HUES48 (cell line): ENCODE measurements around the gene SARNP.
A peak's percentile ranks its signal among the peaks of the same experiment; 100 is the strongest.

Source experiments
- H3K27ac ChIP-seq: one replicate; pipeline ENCODE4 v1.7.0; 2013; ENCODE audit warnings: low read depth, low read length, inconsistent platforms
- H3K27me3 ChIP-seq: 2 replicates; pipeline ENCODE4 v1.6.1; 2013; ENCODE audit warnings: mild to moderate bottlenecking, low read length; ENCODE audit not compliant: control insufficient read depth, insufficient read depth
- H3K36me3 ChIP-seq: 2 replicates; pipeline ENCODE4 v1.6.1; 2013; ENCODE audit warnings: low read length; ENCODE audit not compliant: control insufficient read depth, insufficient read depth
- H3K4me1 ChIP-seq: 2 replicates; pipeline ENCODE4 v1.6.1; 2013; ENCODE audit warnings: mild to moderate bottlenecking, low read length; ENCODE audit not compliant: control insufficient read depth, insufficient read depth
- H3K4me3 ChIP-seq: 2 replicates; pipeline ENCODE4 v1.5.1; 2013; ENCODE audit warnings: mild to moderate bottlenecking, low read depth, low read length
- H3K9ac ChIP-seq: 2 replicates; pipeline ENCODE4 v1.6.1; 2013; ENCODE audit warnings: mild to moderate bottlenecking, low read depth, low read length, moderate library complexity
- H3K9me3 ChIP-seq: 2 replicates; pipeline ENCODE4 v1.6.1; 2013; ENCODE audit warnings: low read length; ENCODE audit not compliant: control insufficient read depth, insufficient read depth

SARNP gene

GRCh38 chr12:55847603-55848291, 30.2 kb upstream of the SARNP start:
- Histone ChIP-seq H3K4me3 (no peak overlapping the region), H3K27ac (no peak overlapping the region)

GRCh38 chr12:55847033-55847432, 29.5 kb upstream of the SARNP start:
- Histone ChIP-seq H3K27ac (no peak overlapping the region), H3K9ac (no peak overlapping the region), H3K27me3 (no peaks in the 10 kb centered on the region), H3K4me3 (no peak overlapping the region), H3K4me1 (peaks cover 9% of the 10 kb centered on the region), H3K9me3 (no peaks in the 10 kb centered on the region), H3K36me3 (no peaks in the 10 kb centered on the region)

More at GRCh38 chr12:55847603-55848291, 30.2 kb upstream of the SARNP start:
- Histone ChIP-seq H3K36me3 (no peaks in the 10 kb centered on the region), H3K9ac (no peak overlapping the region), H3K9me3 (no peaks in the 10 kb centered on the region), H3K4me1 (peaks cover 4% of the 10 kb centered on the region), H3K27me3 (no peaks in the 10 kb centered on the region)

- no peak overlapping the region for H3K4me3 ChIP-seq
- no peaks in the 10 kb centered on the region for H3K27me3 ChIP-seq
- no peak overlapping the region for H3K9ac ChIP-seq
- peaks cover 9% of the 10 kb centered on the region for H3K4me1 ChIP-seq
- H3K36me3 ChIP-seq = no peaks in the 10 kb centered on the region
- no peak overlapping the region for H3K27ac ChIP-seq
- H3K9me3 ChIP-seq = no peaks in the 10 kb centered on the region
Measured at GRCh38 chr12:55845785-55846496, 28.4 kb upstream of the SARNP start.

GRCh38 chr12:55845361-55845760, 27.8 kb upstream of the SARNP start:
- H3K4me1 ChIP-seq = peaks cover 9% of the 10 kb centered on the region
- no peaks in the 10 kb centered on the region for H3K36me3 ChIP-seq

GRCh38 chr12:55844961-55845360, 27.4 kb upstream of the SARNP start:
- no peak overlapping the region for H3K4me3 ChIP-seq
- H3K27ac ChIP-seq = no peak overlapping the region
- no peaks in the 10 kb centered on the region for H3K36me3 ChIP-seq

More at GRCh38 chr12:55845361-55845760, 27.8 kb upstream of the SARNP start:
- H3K27ac ChIP-seq = no peak overlapping the region
- H3K4me3 ChIP-seq = no peak overlapping the region
- H3K9ac ChIP-seq = no peak overlapping the region
- H3K9me3 ChIP-seq = no peaks in the 10 kb centered on the region
- no peaks in the 10 kb centered on the region for H3K27me3 ChIP-seq

GRCh38 chr12:55843431-55843830, 25.9 kb upstream of the SARNP start:
- H3K4me1 ChIP-seq = peaks cover 9% of the 10 kb centered on the region
- no peak overlapping the region for H3K9ac ChIP-seq
- H3K36me3 ChIP-seq = no peaks in the 10 kb centered on the region
- H3K27ac ChIP-seq = no peak overlapping the region
- no peaks in the 10 kb centered on the region for H3K27me3 ChIP-seq
- no peak overlapping the region for H3K4me3 ChIP-seq
- H3K9me3 ChIP-seq = no peaks in the 10 kb centered on the region

More at GRCh38 chr12:55844961-55845360, 27.4 kb upstream of the SARNP start:
- Histone ChIP-seq H3K9ac (no peak overlapping the region), H3K27me3 (no peaks in the 10 kb centered on the region), H3K9me3 (no peaks in the 10 kb centered on the region), H3K4me1 (peaks cover 9% of the 10 kb centered on the region)

GRCh38 chr12:55842681-55843429, 25.3 kb upstream of the SARNP start, which contains the start of gene MMP19:
MMP19 (minus strand) TSS chr12:55842936; CDS start chr12:55842830, 106 bp downstream.
- Histone ChIP-seq H3K9me3 (no peaks in the 10 kb centered on the region), H3K4me3 (peak within 1 kb of the TSS; percentile 40), H3K9ac (no peak within 1 kb of the TSS), H3K4me1 (peaks cover 9% of the 10 kb centered on the region), H3K27ac (peak within 1 kb of the TSS; percentile 62), H3K36me3 (no peaks in the 10 kb centered on the region), H3K27me3 (no peaks in the 10 kb centered on the region)

GRCh38 chr12:55840581-55841351, 23.2 kb upstream of the SARNP start:
- H3K27me3 ChIP-seq = no peaks in the 10 kb centered on the region
- H3K36me3 ChIP-seq = no peaks in the 10 kb centered on the region
- H3K9me3 ChIP-seq = no peaks in the 10 kb centered on the region
- H3K9ac ChIP-seq = no peak overlapping the region
- no peak overlapping the region for H3K4me3 ChIP-seq
- peaks cover 9% of the 10 kb centered on the region for H3K4me1 ChIP-seq
- no peak overlapping the region for H3K27ac ChIP-seq

- no peak overlapping the region for H3K9ac ChIP-seq
- peaks cover 9% of the 10 kb centered on the region for H3K4me1 ChIP-seq
- no peaks in the 10 kb centered on the region for H3K36me3 ChIP-seq
- no peak overlapping the region for H3K4me3 ChIP-seq
- no peaks in the 10 kb centered on the region for H3K27me3 ChIP-seq
- no peaks in the 10 kb centered on the region for H3K9me3 ChIP-seq
- H3K27ac ChIP-seq = no peak overlapping the region
Measured at GRCh38 chr12:55839345-55840140, 22.0 kb upstream of the SARNP start.

- no peaks in the 10 kb centered on the region for H3K36me3 ChIP-seq
- H3K27ac ChIP-seq = no peak overlapping the region
Measured at GRCh38 chr12:55838361-55838760, 20.8 kb upstream of the SARNP start.

More at GRCh38 chr12:55838361-55838760, 20.8 kb upstream of the SARNP start:
- peaks cover 9% of the 10 kb centered on the region for H3K4me1 ChIP-seq
- no peak overlapping the region for H3K4me3 ChIP-seq
- H3K9ac ChIP-seq = no peak overlapping the region
- no peaks in the 10 kb centered on the region for H3K9me3 ChIP-seq
- H3K27me3 ChIP-seq = no peaks in the 10 kb centered on the region
